Left ventricle myocardium inferior (tissue), 1 donor: ENCODE measurements around the gene CTNNA1. TPM values are rescaled to one million over a fixed set of nuclear protein-coding genes. Genes with fewer than 3 reads are reported as not detected.

Experiments
- DNase-seq: peaks from one replicate; pipeline ENCODE4 v3.0.0-alpha.2; 2020
- H3K27ac ChIP-seq: fragments of 200-600 bp; replicated peaks from 2 replicates; pipeline ENCODE4 v1.8.0; 2021
- H3K27me3 ChIP-seq: fragments of 200-600 bp; 2 replicates; pipeline ENCODE4 v1.8.0; 2021; ENCODE audit warnings: low read depth
- H3K36me3 ChIP-seq: fragments of 200-600 bp; 2 replicates; pipeline ENCODE4 v1.8.0; 2021
- H3K4me1 ChIP-seq: fragments of 200-600 bp; 2 replicates; pipeline ENCODE4 v1.8.0; 2021
- H3K4me3 ChIP-seq: fragments of 200-600 bp; 2 replicates; pipeline ENCODE4 v1.8.0; 2021; ENCODE audit warnings: mild to moderate bottlenecking, moderate library complexity
- H3K9me3 ChIP-seq: fragments of 200-600 bp; replicated peaks from 2 replicates; pipeline ENCODE4 v1.8.0; 2021
- intact Hi-C: fragments of 100-400 bp; cut with micrococcal nuclease; formaldehyde crosslinking; loops from one replicate; pipeline ENCODE4 v1.11.0; 2022
- total RNA-seq: library from RNA; stranded (reverse); fragmentation: NEBNext Ultra II Directional; extraction: Animal tissue kit (Norgen Biotek cat#: 25700); gene quantifications from one replicate; pipeline ENCODE4 v1.2.1, GENCODE V29; 2021
- TF ChIP-seq, protein P1 (sequence below): fragments of 200-600 bp; IDR thresholded peaks from 2 replicates; pipeline ENCODE4 v1.8.0; 2021; ENCODE audit warnings: antibody characterized with exemption, mild to moderate bottlenecking, borderline replicate concordance
- donor health status: DM: no; HTN: yes; CAD: no; lungs with severe emphysema.

CTNNA1 gene
- total RNA-seq, 1 donor from 2014 or later, result 341 TPM

DNA sequence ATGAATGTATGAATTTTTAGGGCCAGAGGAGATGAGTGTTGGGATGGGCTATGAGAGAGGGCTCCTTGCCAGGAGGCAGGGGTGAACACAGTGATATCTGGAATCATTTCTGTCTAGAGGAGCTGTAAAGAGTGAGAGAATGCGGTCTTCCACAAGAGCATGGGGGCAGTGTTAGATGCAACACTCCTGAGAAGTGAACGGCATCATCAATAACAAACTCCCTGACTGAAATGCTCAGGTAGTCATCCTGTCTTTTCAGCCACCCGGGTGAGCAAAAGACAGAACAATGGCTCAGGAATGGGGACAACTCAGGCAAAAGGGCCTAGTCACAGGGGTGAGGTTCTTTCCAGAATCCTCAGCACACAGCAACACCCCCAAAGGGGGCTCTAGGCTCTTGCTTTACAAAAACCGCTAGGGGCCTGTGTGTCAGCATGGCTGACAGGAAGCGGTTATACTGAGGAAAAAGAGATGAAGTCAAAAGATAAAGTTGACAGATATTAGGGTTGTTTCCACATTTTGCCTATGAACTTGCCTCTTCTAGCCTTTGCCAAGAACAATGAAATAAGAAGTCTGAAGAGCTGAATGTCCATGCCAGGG, 226.6 kb downstream of the CTNNA1 start:
- no peak overlapping the region for H3K27ac ChIP-seq
- H3K4me1 ChIP-seq, result peaks cover 26% of the 10 kb centered on the region
- no peak for DNase-seq
- intact Hi-C loops, result no loop called here
- H3K36me3 ChIP-seq, result no peaks in the 10 kb centered on the region
- no peaks in the 10 kb centered on the region for H3K27me3 ChIP-seq
- TF ChIP-seq, protein P1, sequence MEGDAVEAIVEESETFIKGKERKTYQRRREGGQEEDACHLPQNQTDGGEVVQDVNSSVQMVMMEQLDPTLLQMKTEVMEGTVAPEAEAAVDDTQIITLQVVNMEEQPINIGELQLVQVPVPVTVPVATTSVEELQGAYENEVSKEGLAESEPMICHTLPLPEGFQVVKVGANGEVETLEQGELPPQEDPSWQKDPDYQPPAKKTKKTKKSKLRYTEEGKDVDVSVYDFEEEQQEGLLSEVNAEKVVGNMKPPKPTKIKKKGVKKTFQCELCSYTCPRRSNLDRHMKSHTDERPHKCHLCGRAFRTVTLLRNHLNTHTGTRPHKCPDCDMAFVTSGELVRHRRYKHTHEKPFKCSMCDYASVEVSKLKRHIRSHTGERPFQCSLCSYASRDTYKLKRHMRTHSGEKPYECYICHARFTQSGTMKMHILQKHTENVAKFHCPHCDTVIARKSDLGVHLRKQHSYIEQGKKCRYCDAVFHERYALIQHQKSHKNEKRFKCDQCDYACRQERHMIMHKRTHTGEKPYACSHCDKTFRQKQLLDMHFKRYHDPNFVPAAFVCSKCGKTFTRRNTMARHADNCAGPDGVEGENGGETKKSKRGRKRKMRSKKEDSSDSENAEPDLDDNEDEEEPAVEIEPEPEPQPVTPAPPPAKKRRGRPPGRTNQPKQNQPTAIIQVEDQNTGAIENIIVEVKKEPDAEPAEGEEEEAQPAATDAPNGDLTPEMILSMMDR, result no peak
- H3K4me3 ChIP-seq, result no peak overlapping the region
- H3K9me3 ChIP-seq, result no peaks in the 10 kb centered on the region

- TF ChIP-seq, protein P1, result no peak
- Histone ChIP-seq H3K4me3 (no peak overlapping the region), H3K36me3 (no peaks in the 10 kb centered on the region), H3K27me3 (no peaks in the 10 kb centered on the region), H3K27ac (no peak overlapping the region), H3K9me3 (no peaks in the 10 kb centered on the region), H3K4me1 (peaks cover 19% of the 10 kb centered on the region)
- DNase-seq, result no peak
- intact Hi-C loops, result no loop called here
These were observed 227.2 kb downstream of the CTNNA1 start for GRCh38 chr5:138980441-138980840.

- Histone ChIP-seq H3K4me3 (no peak overlapping the region), H3K27me3 (no peaks in the 10 kb centered on the region), H3K36me3 (no peaks in the 10 kb centered on the region), H3K9me3 (no peaks in the 10 kb centered on the region), H3K4me1 (peaks cover 18% of the 10 kb centered on the region), H3K27ac (no peak overlapping the region)
- DNase-seq, result no peak
- intact Hi-C loops, result no loop called here
- TF ChIP-seq, protein P1, result no peak
These were observed 227.9 kb downstream of the CTNNA1 start for GRCh38 chr5:138981131-138981530.

- TF ChIP-seq, protein P1, result no peak
- H3K4me3 ChIP-seq, result no peak overlapping the region
- no peaks in the 10 kb centered on the region for H3K9me3 ChIP-seq
- intact Hi-C loops, result no loop called here
- H3K27ac ChIP-seq, result no peak overlapping the region
- H3K27me3 ChIP-seq, result no peaks in the 10 kb centered on the region
- no peak for DNase-seq
- peaks cover 18% of the 10 kb centered on the region for H3K4me1 ChIP-seq
- no peaks in the 10 kb centered on the region for H3K36me3 ChIP-seq
These were observed 228.4 kb downstream of the CTNNA1 start for GRCh38 chr5:138981586-138981985.

DNA sequence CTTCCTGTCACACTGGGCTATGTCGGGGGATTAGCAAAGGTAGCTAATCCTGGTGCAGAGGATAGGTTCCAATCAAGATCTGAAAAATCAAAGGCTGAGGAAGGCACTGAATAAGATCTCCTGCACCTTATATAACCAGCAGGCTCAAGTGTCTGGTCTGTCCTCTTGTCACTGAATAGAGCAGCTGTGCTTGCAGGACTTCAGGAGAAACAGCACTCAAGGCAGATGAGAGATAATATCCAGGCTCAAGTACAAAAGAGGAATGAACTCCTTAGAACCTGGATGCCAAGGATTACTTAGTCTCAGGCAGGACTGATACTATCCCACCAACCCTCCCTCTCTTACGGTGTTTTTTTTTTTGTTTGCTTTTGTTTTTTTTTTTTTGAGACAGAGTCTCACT, 230.8 kb downstream of the CTNNA1 start:
- TF ChIP-seq, protein P1, result no peak
- peaks cover 3% of the 10 kb centered on the region for H3K36me3 ChIP-seq
- no peak overlapping the region for H3K27ac ChIP-seq
- intact Hi-C loops, result no loop called here
- H3K4me3 ChIP-seq, result no peak overlapping the region
- H3K4me1 ChIP-seq, result peaks cover 18% of the 10 kb centered on the region
- no peak for DNase-seq
- no peaks in the 10 kb centered on the region for H3K27me3 ChIP-seq
- no peaks in the 10 kb centered on the region for H3K9me3 ChIP-seq

Other genes starting within 250 kb of the CTNNA1 start
- gene ETF1, start 210.2 kb upstream of the CTNNA1 start, total RNA-seq, result 80.8 TPM
- gene HSPA9, start 178.0 kb upstream of the CTNNA1 start, total RNA-seq, result 291 TPM
- gene LRRTM2, start 121.9 kb downstream of the CTNNA1 start, total RNA-seq, result not detected